Right cardiac atrium (tissue), 5 donors: ENCODE measurements around the gene ENPP6. TPM values are rescaled to one million over a fixed set of nuclear protein-coding genes. Genes with fewer than 3 reads are reported as not detected.

Experiments
- ATAC-seq, 2 donors: fragments of 200-7000 bp; cut with Tn5 transposase; one replicate each; pipeline versions ENCODE4 v1.8.0 to v1.9.1; 2020; ENCODE audit warnings: moderate library complexity in 2 of 2, mild to moderate bottlenecking in 1 of 2
- DNase-seq, 3 donors: peaks; one replicate each; pipeline ENCODE4 v3.0.0-alpha.2; 2020
- H3K27ac ChIP-seq: one replicate; pipeline ENCODE4 v1.5.1; 2013; ENCODE audit warnings: mild to moderate bottlenecking, low read length, control low read depth, moderate library complexity
- H3K27me3 ChIP-seq: one replicate; pipeline ENCODE4 v1.6.1; 2013; ENCODE audit not compliant: control insufficient read depth, insufficient read depth
- H3K4me1 ChIP-seq: one replicate; pipeline ENCODE4 v1.6.1; 2013; ENCODE audit warnings: low read length; ENCODE audit not compliant: control insufficient read depth, insufficient read depth
- H3K4me3 ChIP-seq: one replicate; pipeline ENCODE4 v1.5.1; 2013; ENCODE audit warnings: low read length, control low read depth
- H3K9me3 ChIP-seq: one replicate; pipeline ENCODE4 v1.6.1; 2013; ENCODE audit warnings: low read length; ENCODE audit not compliant: control insufficient read depth
- WGBS: extraction: QIAGEN DNeasy Blood & Tissue Kit; methylation state at CpG from one replicate; pipeline ENCODE4 v1.1.7; 2013; 5-methylcytosine and 5-hydroxymethylcytosine counted together
- intact Hi-C, 4 donors: fragments of 100-400 bp; cut with DNase I; formaldehyde crosslinking; loops; one replicate each; pipeline versions ENCODE4 v1.11.0 to v1.14.0; 2022 to 2023
- polyA plus RNA-seq: library from polyadenylated mRNA; stranded (reverse); fragments of 200-250 nt; gene quantifications from one replicate; pipeline ENCODE4 v1.2.3, GENCODE V29; 2013
- total RNA-seq, 4 donors: library from RNA; stranded (reverse); fragmentation: NEBNext Ultra II Directional; extraction: Animal tissue kit (Norgen Biotek cat#: 25700); gene quantifications; one replicate each; pipeline ENCODE4 v1.2.1, GENCODE V29; 2021
- donor health status: healthy with polysubstance abuse.
- donor health status: DM: no; HTN: yes; CAD: no.
- donor health status: DM: no; HTN: no; CAD: no.
- donor health status: DM: no; HTN: yes; CAD: no; lungs with severe emphysema.
- donor health status: DM: yes; HTN: yes; CAD: no.

ENPP6 gene
- total and polyA plus RNA-seq, 5 donors, result 0.05 to 0.31 (median 0.12) TPM; not detected in 2

GRCh38 chr4:184163813-184164212 lies 53.9 kb downstream of the ENPP6 start:
- no peaks in the 10 kb centered on the region for H3K4me1 ChIP-seq
- 19% methylated on average over 8 of the region's 8 CpGs for WGBS
- no peak overlapping the region for H3K27ac ChIP-seq
- intact Hi-C loops, result loop anchor here in 1 of 4 donors (10.0 kb wide), 2 partner anchors 59 to 439 kb away; no protein-coding TSS in a partner anchor
- no peak overlapping the region for H3K4me3 ChIP-seq
- peak; percentile 52 to 78 (median 75) for DNase-seq
- H3K27me3 ChIP-seq, result no peaks in the 10 kb centered on the region
- H3K9me3 ChIP-seq, result no peaks in the 10 kb centered on the region
- ATAC-seq, result peak; percentile 66 to 78

GRCh38 chr4:184162596-184162995 lies 55.1 kb downstream of the ENPP6 start:
- intact Hi-C loops, result loop anchor here in 1 of 4 donors (10.0 kb wide), 2 partner anchors 58 to 438 kb away; no protein-coding TSS in a partner anchor
- Histone ChIP-seq H3K27ac (no peak overlapping the region), H3K4me1 (no peaks in the 10 kb centered on the region), H3K27me3 (no peaks in the 10 kb centered on the region), H3K4me3 (no peak overlapping the region), H3K9me3 (no peaks in the 10 kb centered on the region)
- 91% methylated on average over 5 of the region's 5 CpGs for WGBS
- ATAC-seq (no peak), DNase-seq (no peak)

GRCh38 chr4:184157322-184157721 lies 60.4 kb downstream of the ENPP6 start:
- H3K4me1 ChIP-seq, result peaks cover 8% of the 10 kb centered on the region
- no peak overlapping the region for H3K4me3 ChIP-seq
- no peak for ATAC-seq
- H3K27me3 ChIP-seq, result no peaks in the 10 kb centered on the region
- WGBS, result 52% methylated on average over 2 of the region's 2 CpGs
- no peaks in the 10 kb centered on the region for H3K9me3 ChIP-seq
- intact Hi-C loops, result no loop called here
- no peak for DNase-seq
- H3K27ac ChIP-seq, result no peak overlapping the region

GRCh38 chr4:184156163-184156920 lies 61.3 kb downstream of the ENPP6 start:
- H3K27ac ChIP-seq, result peak overlapping the region; percentile 62
- H3K4me3 ChIP-seq, result no peak overlapping the region
- ATAC-seq, result peak; percentile 56 to 81
- no peak for DNase-seq
- H3K27me3 ChIP-seq, result no peaks in the 10 kb centered on the region
- H3K4me1 ChIP-seq, result peaks cover 8% of the 10 kb centered on the region
- 60% methylated on average over 10 of the region's 10 CpGs for WGBS
- no peaks in the 10 kb centered on the region for H3K9me3 ChIP-seq
- intact Hi-C loops, result no loop called here

- WGBS, result 59% methylated on average over 7 of the region's 7 CpGs
- peaks cover 8% of the 10 kb centered on the region for H3K4me1 ChIP-seq
- no peaks in the 10 kb centered on the region for H3K27me3 ChIP-seq
- H3K27ac ChIP-seq, result no peak overlapping the region
- intact Hi-C loops, result no loop called here
- H3K9me3 ChIP-seq, result no peaks in the 10 kb centered on the region
- H3K4me3 ChIP-seq, result no peak overlapping the region
- DNase-seq (no peak), ATAC-seq (peak in 1 of 2 donors; percentile 43)
Measured at GRCh38 chr4:184154199-184154598, 63.5 kb downstream of the ENPP6 start.

- 71% methylated on average over 5 of the region's 5 CpGs for WGBS
- H3K9me3 ChIP-seq, result no peaks in the 10 kb centered on the region
- H3K4me1 ChIP-seq, result peaks cover 8% of the 10 kb centered on the region
- no peak overlapping the region for H3K27ac ChIP-seq
- no peak overlapping the region for H3K4me3 ChIP-seq
- intact Hi-C loops, result no loop called here
- ATAC-seq, result no peak
- no peaks in the 10 kb centered on the region for H3K27me3 ChIP-seq
- DNase-seq, result no peak
Measured at GRCh38 chr4:184153781-184154180, 63.9 kb downstream of the ENPP6 start.

GRCh38 chr4:184151988-184152485 lies 65.6 kb downstream of the ENPP6 start:
- Histone ChIP-seq H3K27me3 (no peaks in the 10 kb centered on the region), H3K4me3 (no peak overlapping the region), H3K4me1 (peaks cover 8% of the 10 kb centered on the region), H3K9me3 (no peaks in the 10 kb centered on the region), H3K27ac (no peak overlapping the region)
- DNase-seq (no peak), ATAC-seq (peak in 1 of 2 donors; percentile 17)
- intact Hi-C loops, result no loop called here
- WGBS, result 91% methylated on average over 13 of the region's 13 CpGs

GRCh38 chr4:184150102-184150839 lies 67.4 kb downstream of the ENPP6 start:
- intact Hi-C loops, result no loop called here
- no peak overlapping the region for H3K27ac ChIP-seq
- no peak for DNase-seq
- no peaks in the 10 kb centered on the region for H3K9me3 ChIP-seq
- WGBS, result 91% methylated on average over 7 of the region's 7 CpGs
- ATAC-seq, result no peak
- H3K27me3 ChIP-seq, result no peaks in the 10 kb centered on the region
- H3K4me3 ChIP-seq, result no peak overlapping the region
- no peaks in the 10 kb centered on the region for H3K4me1 ChIP-seq

- DNase-seq, result no peak
- 44% methylated on average over 4 of the region's 4 CpGs for WGBS
- H3K27ac ChIP-seq, result no peak overlapping the region
- H3K9me3 ChIP-seq, result no peaks in the 10 kb centered on the region
- H3K27me3 ChIP-seq, result no peaks in the 10 kb centered on the region
- intact Hi-C loops, result no loop called here
- no peak for ATAC-seq
- H3K4me3 ChIP-seq, result no peak overlapping the region
- no peaks in the 10 kb centered on the region for H3K4me1 ChIP-seq
Measured at GRCh38 chr4:184148738-184149637, 68.7 kb downstream of the ENPP6 start.

- intact Hi-C loops, result no loop called here
- Histone ChIP-seq H3K4me1 (no peaks in the 10 kb centered on the region), H3K27me3 (no peaks in the 10 kb centered on the region), H3K4me3 (no peak overlapping the region), H3K9me3 (no peaks in the 10 kb centered on the region), H3K27ac (no peak overlapping the region)
- no peak for DNase-seq
- no peak for ATAC-seq
- 52% methylated on average over 8 of the region's 8 CpGs for WGBS
Measured at GRCh38 chr4:184147858-184148737, 69.6 kb downstream of the ENPP6 start.
